Stomach smooth muscle (tissue), 2 donors: ENCODE data around the gene USF2.

Experiments used
- H3K27ac ChIP-seq: one replicate; pipeline ENCODE4 v1.7.0; 2013; ENCODE audit warnings: mild to moderate bottlenecking, low read length, inconsistent platforms
- H3K27me3 ChIP-seq, 2 donors: one replicate each; pipeline ENCODE4 v1.7.0; 2013; ENCODE audit warnings: low read length in 2 of 2; ENCODE audit not compliant: insufficient read depth in 2 of 2, control insufficient read depth in 1 of 2
- H3K36me3 ChIP-seq, 2 donors: one replicate each; pipeline ENCODE4 v1.7.0; 2013; ENCODE audit warnings: low read length in 2 of 2; ENCODE audit not compliant: control insufficient read depth in 2 of 2, insufficient read depth in 2 of 2
- H3K4me1 ChIP-seq: one replicate; pipeline ENCODE4 v1.7.0; 2013; ENCODE audit warnings: low read length; ENCODE audit not compliant: control insufficient read depth, insufficient read depth
- H3K4me3 ChIP-seq, 2 donors: one replicate each; pipeline ENCODE4 v1.7.0; 2013; ENCODE audit warnings: low read length in 2 of 2
- H3K9ac ChIP-seq, 2 donors: one replicate each; pipeline ENCODE4 v1.7.0; 2013; ENCODE audit warnings: low read length in 2 of 2, mild to moderate bottlenecking in 1 of 2
- H3K9me3 ChIP-seq, 2 donors: one replicate each; pipeline ENCODE4 v1.7.0; 2013; ENCODE audit warnings: low read length in 2 of 2; ENCODE audit not compliant: control insufficient read depth in 2 of 2
- donor health status: healthy.
- donor health status: Pancreatic carcinoma.

USF2 gene

DNA sequence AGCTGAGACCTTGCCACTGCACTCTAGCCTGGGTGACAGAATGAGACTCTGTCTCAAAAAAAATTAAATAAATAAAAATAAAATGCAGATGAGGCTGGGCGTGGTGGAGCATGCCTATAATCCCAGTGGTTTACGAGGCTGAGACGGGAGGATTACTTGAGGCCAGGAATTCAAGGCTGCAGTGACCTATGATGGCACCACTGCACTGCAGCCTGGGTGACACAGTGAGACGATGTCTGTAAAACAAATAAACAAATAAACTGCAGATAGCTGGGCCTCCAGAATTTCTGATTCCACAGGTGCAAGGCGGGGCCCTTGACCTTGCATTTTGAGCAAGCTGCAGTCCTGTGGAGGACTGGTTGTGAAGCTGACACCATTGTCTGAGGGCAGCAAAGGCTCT is 20.1 kb downstream of the USF2 start:
- Histone ChIP-seq H3K27ac (no peak overlapping the region), H3K4me3 (no peak overlapping the region), H3K9ac (no peak overlapping the region), H3K9me3 (no peaks in the 10 kb centered on the region), H3K4me1 (no peaks in the 10 kb centered on the region), H3K36me3 (no peaks in the 10 kb centered on the region), H3K27me3 (peaks cover 14 to 17% of the 10 kb centered on the region in 2 donors)

DNA sequence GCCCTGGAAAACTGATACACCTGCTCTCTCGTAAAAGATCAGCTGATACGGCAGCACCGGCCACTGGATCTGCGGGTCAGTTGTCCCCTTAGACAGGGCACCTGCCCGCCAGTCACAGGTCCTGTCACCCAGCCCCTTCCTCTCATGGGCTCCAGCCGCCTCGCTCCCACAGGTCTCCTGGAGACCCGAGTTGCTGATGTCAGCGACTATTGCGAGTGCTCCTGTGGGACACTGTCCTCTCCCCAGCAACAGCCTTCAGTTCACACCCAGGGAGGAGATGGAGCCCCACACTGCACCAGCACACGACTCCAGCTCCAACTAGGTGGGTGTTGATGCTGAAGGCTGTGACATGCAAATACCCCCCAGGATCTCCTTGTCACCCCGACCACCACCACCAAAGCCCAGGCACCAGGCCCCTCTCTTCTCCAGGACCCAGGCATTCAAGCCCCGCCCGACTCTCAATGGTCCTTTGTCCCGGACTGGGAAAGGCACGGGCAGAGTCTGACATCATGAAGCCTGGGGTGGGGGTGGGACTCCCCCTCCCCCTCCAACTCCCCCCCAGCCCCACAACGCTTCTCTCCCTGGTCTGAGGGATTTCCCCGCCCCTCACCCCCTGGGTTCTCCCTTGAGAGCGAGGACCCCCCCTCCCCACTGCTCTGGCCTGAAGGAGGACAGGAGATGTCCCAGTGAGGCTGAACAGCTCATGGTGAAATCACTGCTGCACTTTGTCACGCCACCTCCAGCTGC is 21.8 kb downstream of the USF2 start:
- H3K4me3 ChIP-seq, result no peak overlapping the region
- H3K27ac ChIP-seq, result no peak overlapping the region
- H3K9ac ChIP-seq, result no peak overlapping the region
- H3K27me3 ChIP-seq, result peaks cover 12 to 21% of the 10 kb centered on the region in 2 donors
- no peaks in the 10 kb centered on the region for H3K4me1 ChIP-seq
- no peaks in the 10 kb centered on the region for H3K36me3 ChIP-seq
- H3K9me3 ChIP-seq, result no peaks in the 10 kb centered on the region

DNA sequence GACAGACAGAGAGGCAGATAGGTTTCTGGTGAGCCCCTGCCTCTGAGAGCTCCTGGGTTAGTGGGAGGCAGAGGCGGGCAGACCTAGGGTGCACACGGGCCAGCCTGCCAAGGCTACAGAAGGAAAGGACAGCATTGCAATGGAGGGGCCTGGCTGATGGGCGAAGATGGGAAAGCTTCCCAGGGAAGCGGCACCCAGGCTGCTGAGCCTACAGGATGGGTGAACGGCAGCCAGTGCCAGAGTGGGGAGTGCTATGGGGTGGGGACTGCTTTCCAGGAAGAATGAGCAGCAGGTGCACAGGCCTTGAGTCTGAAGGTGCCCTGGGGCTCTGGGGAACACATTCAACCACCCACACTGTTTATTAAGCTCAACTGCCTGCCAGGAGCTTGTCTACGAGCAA is 22.5 kb downstream of the USF2 start:
- H3K27ac ChIP-seq, result no peak overlapping the region
- no peak overlapping the region for H3K9ac ChIP-seq
- no peak overlapping the region for H3K4me3 ChIP-seq
- H3K27me3 ChIP-seq, result peaks cover 12 to 21% of the 10 kb centered on the region in 2 donors
- no peaks in the 10 kb centered on the region for H3K9me3 ChIP-seq
- no peaks in the 10 kb centered on the region for H3K4me1 ChIP-seq
- no peaks in the 10 kb centered on the region for H3K36me3 ChIP-seq

DNA sequence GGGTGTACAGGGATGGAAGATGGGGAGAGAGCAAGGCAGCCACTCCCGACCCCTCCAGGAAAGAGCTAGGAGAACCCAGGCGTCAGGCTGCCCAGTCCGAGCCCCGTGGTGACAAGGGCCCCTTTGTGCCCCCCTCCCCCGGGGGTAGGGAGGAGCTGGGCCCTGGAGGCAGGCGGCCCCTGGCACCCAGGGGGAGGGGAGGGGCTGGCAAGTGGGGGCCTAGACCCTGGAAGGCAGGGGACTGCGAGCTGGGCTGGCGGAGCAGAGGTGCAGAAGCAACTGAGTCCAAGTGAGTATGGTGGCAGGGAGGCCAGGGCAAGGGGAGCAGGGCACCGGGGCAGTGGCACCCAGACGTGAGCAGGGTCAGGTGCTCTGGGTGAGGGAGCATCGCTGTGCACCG is 23.2 kb downstream of the USF2 start, which contains the start of gene MAG:
Gene MAG, plus strand, starts transcription at position 246 of the 400 bp plus-strand sequence. CDS start 3,248 bp downstream, outside the sequence.
- Histone ChIP-seq H3K9me3 (no peaks in the 10 kb centered on the region), H3K27ac (no peak within 1 kb of the TSS), H3K4me3 (no peak within 1 kb of the TSS), H3K27me3 (peaks cover 11 to 21% of the 10 kb centered on the region in 2 donors), H3K36me3 (no peaks in the 10 kb centered on the region), H3K9ac (no peak within 1 kb of the TSS), H3K4me1 (no peaks in the 10 kb centered on the region)

DNA sequence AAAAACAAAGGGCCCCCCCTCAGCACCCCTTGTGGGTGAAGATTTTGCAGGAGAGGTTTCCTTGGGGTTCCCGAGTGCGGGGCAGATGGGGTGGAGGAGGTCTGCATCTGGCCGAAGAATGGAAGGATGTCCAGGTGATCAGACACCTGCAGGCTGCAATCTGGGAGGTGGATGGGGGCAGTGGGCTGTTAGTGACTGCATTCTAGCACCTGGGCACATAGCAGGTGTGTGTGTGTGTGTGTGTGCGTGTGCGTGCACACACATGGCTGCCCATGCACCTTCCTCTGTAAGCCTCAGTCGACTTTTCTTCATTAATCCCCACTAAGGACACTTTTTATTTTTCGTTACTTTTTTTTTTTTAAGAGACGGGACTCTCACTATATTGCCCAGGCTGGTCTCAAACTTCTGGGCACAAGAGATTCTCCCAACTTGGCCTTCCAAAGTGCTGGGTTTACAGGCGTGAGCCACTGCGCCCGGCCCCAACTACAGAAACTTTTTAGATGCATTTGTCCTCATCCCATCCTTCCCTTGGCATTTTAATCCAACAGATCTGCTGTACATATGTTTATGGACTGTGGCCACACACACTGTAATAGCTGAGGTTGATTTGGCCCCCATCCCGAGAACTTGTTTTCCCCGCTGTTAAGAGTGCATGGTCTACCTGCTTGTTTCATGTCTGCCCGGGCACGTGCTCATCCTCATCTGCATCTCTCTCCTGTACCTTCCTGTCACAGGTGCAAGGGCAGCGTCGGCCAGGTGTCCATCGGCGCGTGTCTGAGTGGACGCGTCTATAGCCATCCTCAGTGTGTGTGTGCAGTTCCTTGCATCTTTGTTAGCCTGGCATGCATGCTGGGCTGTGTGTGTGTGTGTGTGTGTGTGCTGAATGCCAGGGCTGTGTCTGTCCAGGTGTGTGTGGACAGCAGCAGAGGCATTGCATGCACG is 23.9 kb downstream of the USF2 start:
- no peak overlapping the region for H3K9ac ChIP-seq

DNA sequence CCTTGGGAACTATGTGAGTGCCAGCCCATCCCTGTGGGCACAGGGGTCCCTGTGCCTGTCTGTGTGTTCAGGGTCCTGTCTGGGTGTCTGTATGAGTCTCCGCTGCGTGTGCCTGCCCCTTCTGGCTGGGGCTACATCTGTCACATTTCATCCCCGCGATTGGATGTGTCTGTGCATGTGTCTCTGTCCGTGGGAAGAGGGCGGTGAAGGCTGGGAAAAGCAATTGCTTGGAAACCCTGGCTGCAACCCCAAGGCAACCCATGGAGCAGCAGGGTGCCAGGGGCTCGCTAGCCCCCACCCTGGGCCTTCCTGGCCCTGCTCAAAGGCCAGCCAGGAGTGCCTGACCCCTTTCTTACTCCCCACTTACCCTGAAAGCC is 24.6 kb downstream of the USF2 start:
- Histone ChIP-seq H3K4me1 (no peaks in the 10 kb centered on the region), H3K36me3 (no peaks in the 10 kb centered on the region), H3K27ac (no peak overlapping the region), H3K4me3 (no peak overlapping the region), H3K9ac (no peak overlapping the region), H3K9me3 (no peaks in the 10 kb centered on the region), H3K27me3 (peaks cover 9 to 34% of the 10 kb centered on the region in 2 donors)

More for the DNA sequence above, 23.9 kb downstream of the USF2 start:
- peaks cover 9 to 28% of the 10 kb centered on the region in 2 donors for H3K27me3 ChIP-seq
- no peaks in the 10 kb centered on the region for H3K4me1 ChIP-seq
- no peak overlapping the region for H3K4me3 ChIP-seq
- no peaks in the 10 kb centered on the region for H3K36me3 ChIP-seq
- no peaks in the 10 kb centered on the region for H3K9me3 ChIP-seq
- H3K27ac ChIP-seq, result no peak overlapping the region

DNA sequence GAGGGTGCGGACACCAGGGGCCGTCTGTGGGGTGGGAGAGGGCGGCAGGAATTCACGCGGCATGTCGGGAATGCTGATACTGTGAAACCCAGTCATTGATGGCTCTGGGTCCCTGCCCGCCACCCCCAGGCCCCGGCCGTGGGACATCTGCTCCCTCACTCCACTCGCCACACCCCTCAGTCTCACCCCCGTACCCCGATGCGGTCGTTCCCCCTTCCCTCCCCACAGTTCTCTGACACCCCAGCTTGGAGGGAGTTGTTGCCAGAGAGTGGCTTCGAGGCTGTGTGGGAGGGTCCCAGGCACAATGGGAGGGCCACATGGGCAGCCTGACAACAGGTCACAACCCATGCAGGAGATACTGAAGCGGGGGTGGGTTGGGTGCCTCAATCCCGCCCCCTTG is 25.0 kb downstream of the USF2 start:
- Histone ChIP-seq H3K27me3 (peaks cover 9 to 38% of the 10 kb centered on the region in 2 donors), H3K27ac (no peak overlapping the region), H3K36me3 (no peaks in the 10 kb centered on the region), H3K4me3 (no peak overlapping the region), H3K9ac (no peak overlapping the region), H3K4me1 (no peaks in the 10 kb centered on the region), H3K9me3 (no peaks in the 10 kb centered on the region)

DNA sequence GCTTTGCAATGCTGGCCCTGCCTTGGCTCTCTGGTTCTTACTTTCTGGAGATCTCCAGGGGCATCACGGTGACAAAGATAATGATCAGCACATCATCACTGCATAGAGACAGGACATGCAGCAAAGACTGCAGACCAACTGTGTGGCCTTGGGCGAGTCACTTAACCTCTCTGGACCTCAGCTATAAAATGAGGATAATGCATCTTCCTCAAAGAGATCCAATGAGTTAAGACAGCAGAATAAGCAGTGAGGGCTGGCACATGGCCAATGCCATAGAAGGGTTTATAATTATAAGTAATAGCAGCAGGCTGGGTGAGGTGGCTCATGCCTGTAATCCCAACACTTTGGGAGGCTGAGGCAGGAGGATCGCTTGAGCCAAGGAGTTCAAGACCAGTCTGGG is 25.6 kb downstream of the USF2 start:
- Histone ChIP-seq H3K9me3 (no peaks in the 10 kb centered on the region), H3K36me3 (no peaks in the 10 kb centered on the region), H3K27me3 (peaks cover 9 to 39% of the 10 kb centered on the region in 2 donors), H3K9ac (no peak overlapping the region), H3K27ac (no peak overlapping the region), H3K4me3 (no peak overlapping the region), H3K4me1 (no peaks in the 10 kb centered on the region)

DNA sequence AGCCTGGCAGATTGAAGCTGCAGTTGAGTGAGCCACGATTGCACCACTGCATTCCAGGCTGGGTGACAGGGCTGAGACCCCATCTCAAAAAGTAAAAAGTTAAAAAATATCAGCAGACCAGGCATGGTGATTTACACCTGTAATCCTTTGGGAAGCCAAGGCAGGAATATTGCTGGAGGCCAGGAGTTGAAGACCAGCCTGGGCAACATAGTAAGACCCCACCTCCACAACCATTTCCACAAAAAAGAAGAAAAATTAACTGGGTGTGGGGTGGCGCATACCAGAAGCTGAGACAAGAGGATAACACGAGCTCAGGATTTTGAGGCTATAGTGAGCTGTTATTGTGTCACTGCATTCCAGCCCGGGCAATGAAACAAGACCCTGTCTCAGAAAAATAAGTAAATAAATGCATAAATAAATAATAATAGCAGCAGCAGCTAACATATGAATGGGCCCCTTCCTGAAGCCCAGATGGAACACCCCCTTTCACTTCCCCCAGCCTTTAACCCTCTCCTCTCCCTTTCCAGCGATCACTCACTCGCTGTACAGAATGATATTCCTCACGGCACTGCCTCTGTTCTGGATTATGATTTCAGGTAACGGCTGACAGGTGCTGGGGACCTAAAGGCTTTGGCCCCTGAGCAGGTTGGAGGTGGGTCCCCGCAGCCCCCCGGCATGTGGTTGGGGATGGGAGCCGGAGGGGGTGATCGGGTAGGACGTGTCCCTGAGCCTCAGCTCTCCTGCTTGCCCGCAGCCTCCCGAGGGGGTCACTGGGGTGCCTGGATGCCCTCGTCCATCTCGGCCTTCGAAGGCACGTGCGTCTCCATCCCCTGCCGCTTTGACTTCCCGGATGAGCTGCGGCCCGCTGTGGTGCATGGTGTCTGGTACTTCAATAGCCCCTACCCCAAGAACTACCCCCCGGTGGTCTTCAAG is 26.4 kb downstream of the USF2 start:
- Histone ChIP-seq H3K9ac (no peak overlapping the region), H3K27ac (no peak overlapping the region), H3K9me3 (no peaks in the 10 kb centered on the region), H3K36me3 (no peaks in the 10 kb centered on the region), H3K4me1 (no peaks in the 10 kb centered on the region), H3K27me3 (peaks cover 9 to 40% of the 10 kb centered on the region in 2 donors), H3K4me3 (no peak overlapping the region)

DNA sequence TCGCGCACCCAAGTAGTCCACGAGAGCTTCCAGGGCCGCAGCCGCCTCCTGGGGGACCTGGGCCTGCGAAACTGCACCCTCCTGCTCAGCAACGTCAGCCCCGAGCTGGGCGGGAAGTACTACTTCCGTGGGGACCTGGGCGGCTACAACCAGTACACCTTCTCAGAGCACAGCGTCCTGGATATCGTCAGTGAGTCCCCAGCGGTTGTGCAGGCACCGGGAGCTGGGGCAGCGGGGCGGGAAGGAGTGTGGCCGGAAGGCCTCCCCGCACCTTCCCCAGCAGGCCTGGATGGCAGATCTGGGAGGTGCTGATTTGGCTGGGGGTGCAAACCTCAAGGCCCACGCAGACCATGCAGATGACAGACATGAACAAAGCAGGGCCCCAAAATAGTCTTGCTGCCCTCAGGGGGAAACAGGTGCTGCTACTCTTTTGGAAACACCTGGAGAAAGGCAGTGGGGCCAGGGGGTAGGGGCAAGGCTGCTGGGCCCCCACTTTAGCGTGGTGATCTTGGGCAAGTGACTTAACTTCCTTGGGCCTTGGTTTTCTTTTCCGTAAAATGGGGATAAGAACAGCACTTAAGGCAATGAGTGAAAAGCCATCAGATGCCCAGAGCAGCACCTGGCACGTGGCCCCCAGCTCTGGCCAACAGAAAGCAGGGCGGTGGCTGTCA is 27.2 kb downstream of the USF2 start:
- Histone ChIP-seq H3K27ac (no peak overlapping the region), H3K36me3 (no peaks in the 10 kb centered on the region), H3K9ac (no peak overlapping the region), H3K9me3 (no peaks in the 10 kb centered on the region), H3K4me3 (no peak overlapping the region), H3K4me1 (no peaks in the 10 kb centered on the region), H3K27me3 (peaks cover 9 to 44% of the 10 kb centered on the region in 2 donors)
